K562 (cell line): ENCODE measurements around the gene FMN1. TPM values are rescaled to one million over a fixed set of nuclear protein-coding genes. Genes with fewer than 3 reads are reported as not detected.

Experiments used
- ATAC-seq: fragments of 200-7000 bp; cut with Tn5 transposase; 3 replicates; pipeline ENCODE4 v1.9.1; 2020; ENCODE audit warnings: moderate library complexity
- BruUV-seq: library from RNA; stranded (reverse); fragments of 400-500 nt; replicated peaks from 2 replicates; lab custom pipeline; 2021; lab: Mats Ljungman, UMichigan
- CTCF ChIA-PET: fragments of 300-600 bp; formaldehyde crosslinking; extraction: SDS; loops from one replicate; lab custom pipeline; 2021; ENCODE audit warnings: low intra/inter-chr PET ratio; lab: Yijun Ruan, JAX
- POLR2A ChIA-PET: fragments of 300-600, 350-650 bp; sonication (Branson Sonifier 250); formaldehyde crosslinking; extraction: SDS; loops from one replicate; lab custom pipeline; 2021; ENCODE audit warnings: antibody characterized with exemption, inconsistent platforms; lab: Yijun Ruan, JAX
- DNase-seq, 4 experiments: peaks; one replicate each; pipeline versions ENCODE4 v3.0.0 to v3.0.0-alpha.2; 2011 to 2018; ENCODE audit warnings: low spot score in 3 of 4, mixed read lengths in 3 of 4; ENCODE audit errors: extremely low read depth in 1 of 4
- FAIRE-seq: peaks from 2 replicates; lab custom pipeline; 2011; peaks lifted over from hg19 to GRCh38; lab: Jason Lieb, UNC
- H2AFZ ChIP-seq: 2 replicates; pipeline ENCODE4 v1.6.0; 2011; ENCODE audit warnings: low read depth, low read length, control low read depth, inconsistent platforms
- H3K27ac ChIP-seq: fragments of 200-600 bp; 3 replicates; pipeline ENCODE4 v1.8.0; 2011; ENCODE audit warnings: low read depth, mild to moderate bottlenecking, control low read depth, inconsistent platforms, low read length, moderate library complexity, mixed read lengths; ENCODE audit errors: extremely low read depth
- H3K27me3 ChIP-seq, 2 experiments: fragments of 300-600 bp in 1 of 2; 2 replicates in 1 of 2; 3 replicates in 1 of 2; pipeline versions ENCODE4 v1.6.0 to v1.8.0; 2011; ENCODE audit warnings: inconsistent platforms in 2 of 2, low read length in 2 of 2, mild to moderate bottlenecking in 1 of 2, mixed read lengths in 1 of 2, moderate library complexity in 1 of 2; ENCODE audit not compliant: control insufficient read depth in 2 of 2, insufficient read depth in 2 of 2
- H3K36me3 ChIP-seq: fragments of 300-600 bp; 3 replicates; pipeline ENCODE4 v1.8.0; 2011; ENCODE audit warnings: mild to moderate bottlenecking, low read length, inconsistent platforms; ENCODE audit not compliant: control insufficient read depth, insufficient read depth
- H3K4me1 ChIP-seq, 2 experiments: fragments of 200-600 bp in 1 of 2; replicated peaks in 1 of 2; 2 replicates in 1 of 2; 3 replicates in 1 of 2; pipeline versions ENCODE4 v1.5.1 to v1.8.0; 2011; ENCODE audit warnings: inconsistent platforms in 2 of 2, low read length in 2 of 2, mild to moderate bottlenecking in 1 of 2, mixed read lengths in 1 of 2, moderate library complexity in 1 of 2; ENCODE audit not compliant: control insufficient read depth in 2 of 2, insufficient read depth in 2 of 2
- H3K4me2 ChIP-seq: 2 replicates; pipeline ENCODE4 v1.6.1; 2011; ENCODE audit warnings: low read length, control low read depth, inconsistent platforms, mixed read lengths; ENCODE audit not compliant: insufficient read depth
- H3K4me3 ChIP-seq: fragments of 200-600 bp; sonication (generic), shearing (Covaris generic); 2 replicates; pipeline ENCODE4 v1.5.1; 2016; ENCODE audit warnings: control low read depth, inconsistent platforms
- H3K79me2 ChIP-seq: fragments of 200-600 bp; 3 replicates; pipeline ENCODE4 v1.8.0; 2011; ENCODE audit warnings: low read length, inconsistent platforms; ENCODE audit not compliant: control insufficient read depth, insufficient read depth
- H3K9ac ChIP-seq, 2 experiments: 2 replicates each; pipeline versions ENCODE4 v1.6.0 to v1.6.1; 2011; ENCODE audit warnings: low read depth in 2 of 2, low read length in 2 of 2, control low read depth in 1 of 2, inconsistent platforms in 1 of 2, mild to moderate bottlenecking in 1 of 2, mixed read lengths in 1 of 2; ENCODE audit not compliant: insufficient read depth in 1 of 2
- H3K9me1 ChIP-seq: one replicate; pipeline ENCODE4 v1.6.0; 2011; ENCODE audit warnings: inconsistent platforms, mild to moderate bottlenecking, low read length, moderate library complexity; ENCODE audit not compliant: control insufficient read depth, insufficient read depth
- H3K9me3 ChIP-seq: replicated peaks from 2 replicates; pipeline ENCODE4 v1.5.1; 2011; ENCODE audit warnings: low read depth, low read length, inconsistent platforms; ENCODE audit not compliant: control insufficient read depth, insufficient read depth
- H4K20me1 ChIP-seq: replicated peaks from 2 replicates; pipeline ENCODE4 v1.6.1; 2011; ENCODE audit warnings: low read length, inconsistent platforms, mixed read lengths; ENCODE audit not compliant: control insufficient read depth, insufficient read depth
- CBX5 ChIP-seq: IDR thresholded peaks from 2 replicates; pipeline ENCODE4 v1.6.1; 2014; ENCODE audit warnings: low read depth, borderline replicate concordance
- CEBPZ ChIP-seq: fragments of 150-350 bp; IDR thresholded peaks from 2 replicates; pipeline ENCODE4 v1.6.1; 2014; ENCODE audit warnings: low read depth, mild to moderate bottlenecking, low read length, borderline replicate concordance
- CUX1 ChIP-seq: fragments of 200-800 bp; sonication (Bioruptor generic); IDR thresholded peaks from 2 replicates; pipeline ENCODE4 v1.6.1; 2016; ENCODE audit warnings: missing genetic modification characterization, missing compliant biosample characterization
- E2F6 ChIP-seq, 2 experiments: IDR thresholded peaks; 2 replicates each; pipeline ENCODE4 v1.6.1; 2011; ENCODE audit warnings: borderline replicate concordance in 1 of 2, control low read depth in 1 of 2, low read depth in 1 of 2, low read length in 1 of 2, mild to moderate bottlenecking in 1 of 2, mixed read lengths in 1 of 2, moderate library complexity in 1 of 2; ENCODE audit not compliant: insufficient read depth in 1 of 2, insufficient read length in 1 of 2, poor library complexity in 1 of 2, severe bottlenecking in 1 of 2; ENCODE audit errors: extremely low read depth in 1 of 2
- PBX2 ChIP-seq, 2 experiments: IDR thresholded peaks in 1 of 2; conservative IDR thresholded peaks in 1 of 2; 2 replicates each; pipeline ENCODE4 v1.6.1; 2016; ENCODE audit warnings: low read depth in 2 of 2, mild to moderate bottlenecking in 1 of 2, missing compliant biosample characterization in 1 of 2, missing genetic modification characterization in 1 of 2, moderate library complexity in 1 of 2
- ZNF232 ChIP-seq: sonication (generic); formaldehyde crosslinking; IDR thresholded peaks from 2 replicates; pipeline ENCODE4 v1.8.0; 2022; ENCODE audit warnings: mild to moderate bottlenecking, missing genetic modification reagents
- ZNF239 ChIP-seq: fragments of 250-450 bp; sonication (Bioruptor Pico); IDR thresholded peaks from 2 replicates; pipeline ENCODE4 v1.4.0; 2020; ENCODE audit warnings: mild to moderate bottlenecking
- ZNF764 ChIP-seq: fragments of 250-450 bp; sonication (Bioruptor Pico); IDR thresholded peaks from 2 replicates; pipeline ENCODE4 v1.4.0; 2020; ENCODE audit warnings: low read depth, mild to moderate bottlenecking, moderate library complexity
- WGBS: fragments of 100-300 bp; shearing (Covaris generic); methylation state at CpG from one replicate; pipeline ENCODE4 v1.1.6; 2016; ENCODE audit warnings: low coverage, mixed read lengths; ENCODE audit not compliant: insufficient coverage; ENCODE audit errors: missing lambda C conversion rate; 5-methylcytosine and 5-hydroxymethylcytosine counted together
- in situ Hi-C: fragments of 300-500 bp; cut with MboI; formaldehyde crosslinking; loops from 4 replicates; pipeline ENCODE4 v1.15.0; 2018; ENCODE audit warnings: inconsistent platforms, mixed read lengths
- intact Hi-C: fragments of 100-400 bp; cut with micrococcal nuclease; formaldehyde crosslinking; loops from 2 replicates; pipeline ENCODE4 v1.14.2; 2022
- polyA plus RNA-seq, 8 experiments: library from polyadenylated mRNA; depleted of rRNA in 4 of 8; stranded (reverse) in 5 of 8; unstranded in 3 of 8; fragments of >200 nt; fragmentation: Nextera tagmentation in 2 of 8; fragmentation: Illumina TruSeq in 1 of 8; extraction: Ambion mirVana in 2 of 8; extraction: Trizol in 1 of 8; gene quantifications; 2 replicates each; pipeline versions ENCODE4 v1.2.1 to v1.2.3, GENCODE V29; 2011 to 2014; ENCODE audit warnings: inconsistent platforms in 1 of 8, missing spikeins in 1 of 8
- total RNA-seq, 7 experiments: library from RNA; depleted of rRNA in 6 of 7; stranded (reverse); fragments of >200 nt in 6 of 7; fragmentation: Illumina TruSeq in 2 of 7; extraction: Trizol in 2 of 7; gene quantifications; 2 replicates each; pipeline versions ENCODE4 v1.2.1 to v1.2.3, GENCODE V29; 2011 to 2021; ENCODE audit warnings: low replicate concordance in 1 of 7

Gene FMN1
- total and polyA plus RNA-seq, 9 of the 15 experiments (the other 6 are each of a cell fraction or from before 2014, with no cell fraction given) = 0.03 to 0.07 (median 0.04) TPM; not detected in 6

GRCh38 chr15:32983679-32984078 lies 210.8 kb downstream of the FMN1 start:
- FAIRE-seq = no peak
- Histone ChIP-seq H3K9me1 (no peaks in the 10 kb centered on the region), H3K36me3 (no peaks in the 10 kb centered on the region), H3K4me3 (no peak overlapping the region), H2AFZ (no peak overlapping the region), H3K27ac (no peak overlapping the region), H3K4me1 (no peaks in the 10 kb centered on the region), H3K9ac (no peak overlapping the region), H3K9me3 (no peaks in the 10 kb centered on the region), H3K4me2 (no peak overlapping the region), H4K20me1 (no peaks in the 10 kb centered on the region), H3K79me2 (no peaks in the 10 kb centered on the region), H3K27me3 (no peaks in the 10 kb centered on the region)
- in situ Hi-C loops = no loop called here
- POLR2A ChIA-PET = no interaction called here
- BruUV-seq = no TSS peak
- DNase-seq = no peak
- CTCF ChIA-PET = no interaction called here
- ATAC-seq = no peak
- under 1% methylated on average over 7 of the region's 7 CpGs for WGBS
- intact Hi-C loops = no loop called here
- TF ChIP-seq ZNF764 (CRISPR knock-in tag) (no peak), ZNF232 (no peak), PBX2 (CRISPR knock-in tag; IDR thresholded peaks at IDR 0.05; ENCODE audit: low read depth) (no peak), PBX2 (tag; conservative IDR thresholded peaks at IDR 0.05; ENCODE audit: low read depth) (no peak), E2F6 (IDR thresholded peaks at IDR 0.05; ENCODE audit: borderline replicate concordance in 1 of 2, extremely low read depth in 1 of 2, insufficient read depth in 1 of 2, insufficient read length in 1 of 2, low read depth in 1 of 2, low read length in 1 of 2, poor library complexity in 1 of 2, severe bottlenecking in 1 of 2) (no peak), CEBPZ (no peak), CUX1 (CRISPR knock-in tag) (no peak), ZNF239 (CRISPR knock-in tag) (no peak), CBX5 (no peak)
